HCT116 (cell line): ENCODE results near the gene DNASE2B.

ENCODE experiments used
- CEBPB ChIP-seq: IDR thresholded peaks from 2 replicates; pipeline ENCODE4 v1.6.1; 2012; ENCODE audit warnings: low read depth
- ELF1 ChIP-seq: IDR thresholded peaks from 2 replicates; pipeline ENCODE4 v1.6.1; 2012; ENCODE audit warnings: low read depth, borderline replicate concordance
- EZH2 ChIP-seq: fragments of 200-600 bp; sonication (generic); IDR thresholded peaks from 2 replicates; pipeline ENCODE4 v1.6.1; 2017; ENCODE audit warnings: antibody characterized with exemption, mixed run types
- EZH2phosphoT487 ChIP-seq: fragments of 200-600 bp; IDR thresholded peaks from 2 replicates; pipeline ENCODE4 v1.6.1; 2018; ENCODE audit warnings: antibody characterized with exemption, borderline replicate concordance
- FOSL1 ChIP-seq: IDR thresholded peaks from 2 replicates; pipeline ENCODE4 v1.6.1; 2012; ENCODE audit warnings: low read depth
- POLR2A ChIP-seq: IDR thresholded peaks from 2 replicates; pipeline ENCODE4 v1.7.0; 2011; ENCODE audit warnings: borderline replicate concordance; ENCODE audit not compliant: insufficient read depth, insufficient read length; ENCODE audit errors: extremely low read depth
- POLR2AphosphoS5 ChIP-seq: IDR thresholded peaks from 2 replicates; pipeline ENCODE4 v1.6.1; 2011; ENCODE audit warnings: mild to moderate bottlenecking, low read depth, low read length, moderate library complexity
- SIN3A ChIP-seq: IDR thresholded peaks from 2 replicates; pipeline ENCODE4 v1.6.1; 2012; ENCODE audit warnings: low read depth
- YY1 ChIP-seq: IDR thresholded peaks from 2 replicates; pipeline ENCODE4 v1.6.1; 2011; ENCODE audit warnings: low read length, low read depth, moderate library complexity, mild to moderate bottlenecking; ENCODE audit not compliant: insufficient replicate concordance; ENCODE audit errors: extremely low read depth
- ZNF274 ChIP-seq: fragments of 200-500 bp; sonication (Bioruptor generic); IDR thresholded peaks from 2 replicates; pipeline ENCODE4 v1.6.1; 2014; ENCODE audit warnings: mild to moderate bottlenecking, low read depth, low read length, inconsistent platforms
- TF ChIP-seq, protein P1 (sequence below), 3 experiments: fragments of 200-600 bp in 1 of 3; sonication (generic) in 1 of 3; IDR thresholded peaks in 2 of 3; conservative IDR thresholded peaks in 1 of 3; 2 replicates each; pipeline ENCODE4 v1.5.1; 2012 to 2017; ENCODE audit warnings: low read depth in 2 of 3, low read length in 2 of 3, antibody characterized with exemption in 1 of 3, borderline replicate concordance in 1 of 3, control low read depth in 1 of 3, mild to moderate bottlenecking in 1 of 3, mixed read lengths in 1 of 3, mixed run types in 1 of 3, moderate library complexity in 1 of 3; ENCODE audit not compliant: insufficient read depth in 1 of 3
- TF ChIP-seq, protein P2 (sequence below): IDR thresholded peaks from 2 replicates; pipeline ENCODE4 v1.6.1; 2012; ENCODE audit warnings: low read depth
- TF ChIP-seq, protein P3 (sequence below): IDR thresholded peaks from 2 replicates; pipeline ENCODE4 v1.6.1; 2011; ENCODE audit warnings: mild to moderate bottlenecking, low read length, moderate library complexity; ENCODE audit not compliant: insufficient replicate concordance; ENCODE audit errors: extremely low read depth
- TF ChIP-seq, protein P4 (sequence below): IDR thresholded peaks from 2 replicates; pipeline ENCODE4 v1.6.1; 2012

DNA sequence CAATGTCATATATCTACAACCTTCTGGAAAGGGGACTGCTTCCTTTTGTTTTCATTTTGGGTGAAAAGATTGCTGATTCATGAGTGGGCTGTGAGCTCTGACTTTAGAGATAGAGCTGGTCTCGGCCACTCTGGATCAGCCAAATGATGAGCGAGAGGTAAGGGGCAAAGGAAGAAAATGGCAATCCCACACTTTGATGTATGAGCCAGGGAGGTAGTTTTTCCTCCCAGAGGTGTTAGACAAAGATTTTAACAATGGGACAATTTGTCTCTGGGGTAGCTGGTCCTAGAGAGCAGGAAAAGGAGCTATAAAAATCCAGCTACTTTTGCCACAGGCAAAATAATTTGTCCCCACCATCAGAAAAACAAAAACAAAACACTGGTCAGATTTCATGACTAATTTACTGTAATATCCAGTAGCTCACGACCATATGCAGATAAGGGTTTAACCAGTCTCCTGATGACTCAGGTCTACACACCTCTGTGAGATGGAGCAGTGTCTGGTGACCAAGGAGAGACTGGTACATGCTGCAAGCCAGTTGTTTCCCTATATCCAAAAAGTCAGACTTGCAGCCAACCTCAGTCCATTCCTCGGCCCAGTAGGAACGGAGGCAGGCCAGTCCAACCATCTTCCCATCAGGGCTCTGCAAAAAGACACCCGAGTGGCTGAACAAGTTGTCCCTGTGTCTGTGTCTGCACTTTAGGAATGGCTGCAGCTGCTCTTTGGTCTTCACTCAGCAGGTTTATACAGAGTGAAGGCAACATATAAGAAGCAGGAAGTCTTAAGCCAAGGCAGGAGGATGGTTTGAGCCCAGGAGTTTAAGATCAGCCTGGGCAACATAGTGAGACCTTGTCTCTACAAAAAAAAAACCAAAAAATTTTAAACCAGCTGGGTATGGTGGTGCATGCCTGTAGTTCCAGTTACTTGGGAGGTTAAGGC, 29.2 kb downstream of the DNASE2B start:
- TF ChIP-seq POLR2AphosphoS5, result no peak
- TF ChIP-seq, protein P1, sequence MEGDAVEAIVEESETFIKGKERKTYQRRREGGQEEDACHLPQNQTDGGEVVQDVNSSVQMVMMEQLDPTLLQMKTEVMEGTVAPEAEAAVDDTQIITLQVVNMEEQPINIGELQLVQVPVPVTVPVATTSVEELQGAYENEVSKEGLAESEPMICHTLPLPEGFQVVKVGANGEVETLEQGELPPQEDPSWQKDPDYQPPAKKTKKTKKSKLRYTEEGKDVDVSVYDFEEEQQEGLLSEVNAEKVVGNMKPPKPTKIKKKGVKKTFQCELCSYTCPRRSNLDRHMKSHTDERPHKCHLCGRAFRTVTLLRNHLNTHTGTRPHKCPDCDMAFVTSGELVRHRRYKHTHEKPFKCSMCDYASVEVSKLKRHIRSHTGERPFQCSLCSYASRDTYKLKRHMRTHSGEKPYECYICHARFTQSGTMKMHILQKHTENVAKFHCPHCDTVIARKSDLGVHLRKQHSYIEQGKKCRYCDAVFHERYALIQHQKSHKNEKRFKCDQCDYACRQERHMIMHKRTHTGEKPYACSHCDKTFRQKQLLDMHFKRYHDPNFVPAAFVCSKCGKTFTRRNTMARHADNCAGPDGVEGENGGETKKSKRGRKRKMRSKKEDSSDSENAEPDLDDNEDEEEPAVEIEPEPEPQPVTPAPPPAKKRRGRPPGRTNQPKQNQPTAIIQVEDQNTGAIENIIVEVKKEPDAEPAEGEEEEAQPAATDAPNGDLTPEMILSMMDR (IDR thresholded peaks at IDR 0.05 in 2 of 3, conservative IDR thresholded peaks at IDR 0.05 in 1 of 3; ENCODE audit: borderline replicate concordance in 1 of 3, insufficient read depth in 1 of 3, low read depth in 2 of 3, low read length in 2 of 3), result no peak
- no peak for TF ChIP-seq EZH2
- no peak for TF ChIP-seq ELF1
- TF ChIP-seq ZNF274, result no peak
- TF ChIP-seq, protein P2, sequence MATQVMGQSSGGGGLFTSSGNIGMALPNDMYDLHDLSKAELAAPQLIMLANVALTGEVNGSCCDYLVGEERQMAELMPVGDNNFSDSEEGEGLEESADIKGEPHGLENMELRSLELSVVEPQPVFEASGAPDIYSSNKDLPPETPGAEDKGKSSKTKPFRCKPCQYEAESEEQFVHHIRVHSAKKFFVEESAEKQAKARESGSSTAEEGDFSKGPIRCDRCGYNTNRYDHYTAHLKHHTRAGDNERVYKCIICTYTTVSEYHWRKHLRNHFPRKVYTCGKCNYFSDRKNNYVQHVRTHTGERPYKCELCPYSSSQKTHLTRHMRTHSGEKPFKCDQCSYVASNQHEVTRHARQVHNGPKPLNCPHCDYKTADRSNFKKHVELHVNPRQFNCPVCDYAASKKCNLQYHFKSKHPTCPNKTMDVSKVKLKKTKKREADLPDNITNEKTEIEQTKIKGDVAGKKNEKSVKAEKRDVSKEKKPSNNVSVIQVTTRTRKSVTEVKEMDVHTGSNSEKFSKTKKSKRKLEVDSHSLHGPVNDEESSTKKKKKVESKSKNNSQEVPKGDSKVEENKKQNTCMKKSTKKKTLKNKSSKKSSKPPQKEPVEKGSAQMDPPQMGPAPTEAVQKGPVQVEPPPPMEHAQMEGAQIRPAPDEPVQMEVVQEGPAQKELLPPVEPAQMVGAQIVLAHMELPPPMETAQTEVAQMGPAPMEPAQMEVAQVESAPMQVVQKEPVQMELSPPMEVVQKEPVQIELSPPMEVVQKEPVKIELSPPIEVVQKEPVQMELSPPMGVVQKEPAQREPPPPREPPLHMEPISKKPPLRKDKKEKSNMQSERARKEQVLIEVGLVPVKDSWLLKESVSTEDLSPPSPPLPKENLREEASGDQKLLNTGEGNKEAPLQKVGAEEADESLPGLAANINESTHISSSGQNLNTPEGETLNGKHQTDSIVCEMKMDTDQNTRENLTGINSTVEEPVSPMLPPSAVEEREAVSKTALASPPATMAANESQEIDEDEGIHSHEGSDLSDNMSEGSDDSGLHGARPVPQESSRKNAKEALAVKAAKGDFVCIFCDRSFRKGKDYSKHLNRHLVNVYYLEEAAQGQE, result no peak
- TF ChIP-seq POLR2A, result no peak
- no peak for TF ChIP-seq YY1
- TF ChIP-seq FOSL1, result peak; percentile 61
- TF ChIP-seq, protein P3, sequence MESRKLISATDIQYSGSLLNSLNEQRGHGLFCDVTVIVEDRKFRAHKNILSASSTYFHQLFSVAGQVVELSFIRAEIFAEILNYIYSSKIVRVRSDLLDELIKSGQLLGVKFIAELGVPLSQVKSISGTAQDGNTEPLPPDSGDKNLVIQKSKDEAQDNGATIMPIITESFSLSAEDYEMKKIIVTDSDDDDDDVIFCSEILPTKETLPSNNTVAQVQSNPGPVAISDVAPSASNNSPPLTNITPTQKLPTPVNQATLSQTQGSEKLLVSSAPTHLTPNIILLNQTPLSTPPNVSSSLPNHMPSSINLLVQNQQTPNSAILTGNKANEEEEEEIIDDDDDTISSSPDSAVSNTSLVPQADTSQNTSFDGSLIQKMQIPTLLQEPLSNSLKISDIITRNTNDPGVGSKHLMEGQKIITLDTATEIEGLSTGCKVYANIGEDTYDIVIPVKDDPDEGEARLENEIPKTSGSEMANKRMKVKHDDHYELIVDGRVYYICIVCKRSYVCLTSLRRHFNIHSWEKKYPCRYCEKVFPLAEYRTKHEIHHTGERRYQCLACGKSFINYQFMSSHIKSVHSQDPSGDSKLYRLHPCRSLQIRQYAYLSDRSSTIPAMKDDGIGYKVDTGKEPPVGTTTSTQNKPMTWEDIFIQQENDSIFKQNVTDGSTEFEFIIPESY, result no peak
- TF ChIP-seq SIN3A, result no peak
- TF ChIP-seq, protein P4, sequence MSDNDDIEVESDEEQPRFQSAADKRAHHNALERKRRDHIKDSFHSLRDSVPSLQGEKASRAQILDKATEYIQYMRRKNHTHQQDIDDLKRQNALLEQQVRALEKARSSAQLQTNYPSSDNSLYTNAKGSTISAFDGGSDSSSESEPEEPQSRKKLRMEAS, result no peak; the same call in 1 of the 2 replicates
- no peak for TF ChIP-seq EZH2phosphoT487
- no peak for TF ChIP-seq CEBPB
